A673 (cell line): ENCODE data around the gene TPST1. TPM values are rescaled to one million over a fixed set of nuclear protein-coding genes. Genes with fewer than 3 reads are reported as not detected.

Experiments
- BruUV-seq: library from RNA; stranded (reverse); fragments of 400-500 nt; replicated peaks from 2 replicates; lab custom pipeline; 2021; lab: Mats Ljungman, UMichigan
- CTCF ChIA-PET: fragments of 300-600 bp; sonication (Branson Sonifier 250); formaldehyde crosslinking; loops from one replicate; lab custom pipeline; 2022; ENCODE audit warnings: antibody characterized with exemption; lab: Charles Lee
- POLR2A ChIA-PET: fragments of 300-600 bp; sonication (Branson Sonifier 250); formaldehyde crosslinking; loops from one replicate; lab custom pipeline; 2022; ENCODE audit warnings: antibody characterized with exemption; ENCODE audit not compliant: low non-redundant PET; lab: Charles Lee
- DNase-seq: peaks from one replicate; pipeline ENCODE4 v3.0.0-alpha.2; 2015; ENCODE audit warnings: low spot score
- H3K27ac ChIP-seq: fragments of 200-600 bp; sonication (generic); 2 replicates; pipeline ENCODE4 v1.5.1; 2016; ENCODE audit warnings: mixed run types, low read depth, mild to moderate bottlenecking, mixed read lengths, antibody characterized with exemption, low read length; ENCODE audit not compliant: poor library complexity, severe bottlenecking
- H3K27me3 ChIP-seq: fragments of 200-600 bp; sonication (generic); replicated peaks from 2 replicates; pipeline ENCODE4 v1.6.1; 2017; ENCODE audit warnings: mixed run types, low read depth, mild to moderate bottlenecking, mixed read lengths, antibody characterized with exemption, low read length; ENCODE audit not compliant: insufficient read depth, poor library complexity
- H3K36me3 ChIP-seq: fragments of 200-600 bp; sonication (generic); 2 replicates; pipeline ENCODE4 v1.6.1; 2016; ENCODE audit warnings: mixed run types, mild to moderate bottlenecking, mixed read lengths, antibody characterized with exemption, low read length; ENCODE audit not compliant: insufficient read depth, poor library complexity, severe bottlenecking
- H3K4me1 ChIP-seq: fragments of 200-600 bp; sonication (generic); 2 replicates; pipeline ENCODE4 v1.6.1; 2017; ENCODE audit warnings: mixed run types, mild to moderate bottlenecking, mixed read lengths, antibody characterized with exemption, low read length; ENCODE audit not compliant: insufficient read depth, poor library complexity, severe bottlenecking
- H3K4me3 ChIP-seq: fragments of 200-600 bp; sonication (generic); 2 replicates; pipeline ENCODE4 v1.5.1; 2016; ENCODE audit warnings: low read depth, mixed run types, mild to moderate bottlenecking, mixed read lengths, low read length; ENCODE audit not compliant: poor library complexity, severe bottlenecking
- H3K9me3 ChIP-seq: fragments of 200-600 bp; sonication (generic); 2 replicates; pipeline ENCODE4 v1.6.1; 2016; ENCODE audit warnings: mixed run types, low read depth, mild to moderate bottlenecking, mixed read lengths, antibody characterized with exemption, low read length; ENCODE audit not compliant: poor library complexity, severe bottlenecking
- EZH2 ChIP-seq: fragments of 200-600 bp; sonication (generic); IDR thresholded peaks from 2 replicates; pipeline ENCODE4 v1.6.1; 2017; ENCODE audit warnings: borderline replicate concordance, low read depth, mild to moderate bottlenecking, mixed read lengths, antibody characterized with exemption, low read length; ENCODE audit not compliant: poor library complexity, severe bottlenecking
- intact Hi-C: fragments of 100-400 bp; cut with micrococcal nuclease; formaldehyde crosslinking; loops from one replicate; pipeline ENCODE4 v1.10.0; 2022; ENCODE audit not compliant: unreplicated experiment
- total RNA-seq: library from RNA; stranded (reverse); gene quantifications from 2 replicates; pipeline ENCODE4 v1.2.3, GENCODE V29; 2021
- TF ChIP-seq, protein P1 (sequence below): fragments of 300-800, 200-600 bp; sonication (generic); conservative IDR thresholded peaks from 2 replicates; pipeline ENCODE4 v1.5.1; 2017; ENCODE audit warnings: low read depth, mild to moderate bottlenecking, antibody characterized with exemption, low read length, moderate library complexity, mixed read lengths

The TPST1 gene
- total RNA-seq, 1 experiment from 2014 or later: 8.0 TPM

DNA sequence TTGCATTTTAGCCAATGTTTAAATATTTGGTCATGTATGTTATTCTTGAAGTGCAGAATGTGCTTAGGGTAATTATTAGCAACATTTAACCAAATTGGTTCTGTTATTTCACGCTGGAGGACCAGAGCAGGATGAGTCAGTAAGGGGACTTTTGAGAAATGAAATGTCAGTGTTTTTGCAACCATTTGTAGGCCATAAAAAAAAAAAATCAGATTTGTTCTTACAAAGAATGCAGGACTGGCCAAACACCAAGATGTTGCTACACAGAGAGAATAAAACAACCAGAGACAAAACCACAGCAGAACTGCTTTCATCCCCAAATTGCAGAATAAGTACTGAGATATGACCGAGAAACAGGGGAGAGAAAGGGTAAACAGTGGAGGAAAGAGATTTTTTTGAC is 62.1 kb downstream of the TPST1 start:
- no peak for DNase-seq
- POLR2A ChIA-PET: no interaction called here
- Histone ChIP-seq H3K36me3 (no peaks in the 10 kb centered on the region), H3K27me3 (no peaks in the 10 kb centered on the region), H3K27ac (no peak overlapping the region), H3K4me3 (no peak overlapping the region), H3K4me1 (no peaks in the 10 kb centered on the region), H3K9me3 (peaks cover 34% of the 10 kb centered on the region)
- BruUV-seq: no TSS peak
- CTCF ChIA-PET: no interaction called here
- TF ChIP-seq, protein P1, sequence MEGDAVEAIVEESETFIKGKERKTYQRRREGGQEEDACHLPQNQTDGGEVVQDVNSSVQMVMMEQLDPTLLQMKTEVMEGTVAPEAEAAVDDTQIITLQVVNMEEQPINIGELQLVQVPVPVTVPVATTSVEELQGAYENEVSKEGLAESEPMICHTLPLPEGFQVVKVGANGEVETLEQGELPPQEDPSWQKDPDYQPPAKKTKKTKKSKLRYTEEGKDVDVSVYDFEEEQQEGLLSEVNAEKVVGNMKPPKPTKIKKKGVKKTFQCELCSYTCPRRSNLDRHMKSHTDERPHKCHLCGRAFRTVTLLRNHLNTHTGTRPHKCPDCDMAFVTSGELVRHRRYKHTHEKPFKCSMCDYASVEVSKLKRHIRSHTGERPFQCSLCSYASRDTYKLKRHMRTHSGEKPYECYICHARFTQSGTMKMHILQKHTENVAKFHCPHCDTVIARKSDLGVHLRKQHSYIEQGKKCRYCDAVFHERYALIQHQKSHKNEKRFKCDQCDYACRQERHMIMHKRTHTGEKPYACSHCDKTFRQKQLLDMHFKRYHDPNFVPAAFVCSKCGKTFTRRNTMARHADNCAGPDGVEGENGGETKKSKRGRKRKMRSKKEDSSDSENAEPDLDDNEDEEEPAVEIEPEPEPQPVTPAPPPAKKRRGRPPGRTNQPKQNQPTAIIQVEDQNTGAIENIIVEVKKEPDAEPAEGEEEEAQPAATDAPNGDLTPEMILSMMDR: no peak
- no peak for TF ChIP-seq EZH2
- intact Hi-C loops: no loop called here

DNA sequence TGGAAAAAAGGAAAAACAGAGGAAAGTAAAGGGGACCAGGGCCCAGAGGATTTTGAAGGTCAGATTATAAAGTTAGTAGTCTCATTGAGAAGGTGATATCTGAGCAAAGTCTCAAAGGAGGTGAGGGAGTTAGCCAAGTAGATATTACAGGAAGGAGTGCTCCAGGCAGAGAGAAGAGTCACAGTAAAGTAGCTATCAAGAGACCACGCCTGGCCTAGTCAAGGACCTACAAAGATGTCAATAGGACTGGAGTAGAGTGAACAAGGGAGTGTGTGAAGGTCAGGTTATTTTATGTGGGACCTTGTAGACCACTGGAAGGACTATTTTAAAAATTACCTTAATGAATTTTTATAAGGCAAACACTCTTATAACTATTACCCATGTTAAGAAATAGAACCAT is 64.8 kb downstream of the TPST1 start:
- intact Hi-C loops: no loop called here
- H3K4me3 ChIP-seq: no peak overlapping the region
- no peaks in the 10 kb centered on the region for H3K4me1 ChIP-seq
- BruUV-seq: no TSS peak
- peaks cover 17% of the 10 kb centered on the region for H3K9me3 ChIP-seq
- no peaks in the 10 kb centered on the region for H3K27me3 ChIP-seq
- no peaks in the 10 kb centered on the region for H3K36me3 ChIP-seq
- TF ChIP-seq EZH2: no peak
- TF ChIP-seq, protein P1: no peak
- ChIA-PET POLR2A (no interaction called here), CTCF (no interaction called here)
- no peak for DNase-seq
- no peak overlapping the region for H3K27ac ChIP-seq

GRCh38 chr7:66272321-66272720 is 67.2 kb downstream of the TPST1 start:
- CTCF ChIA-PET: no interaction called here
- H3K4me1 ChIP-seq: no peaks in the 10 kb centered on the region
- POLR2A ChIA-PET: no interaction called here
- intact Hi-C loops: no loop called here
- no peak overlapping the region for H3K4me3 ChIP-seq
- no peak overlapping the region for H3K27ac ChIP-seq
- H3K9me3 ChIP-seq: no peaks in the 10 kb centered on the region
- no peak for TF ChIP-seq EZH2
- TF ChIP-seq, protein P1: no peak
- no peak for DNase-seq
- no peaks in the 10 kb centered on the region for H3K27me3 ChIP-seq
- no peaks in the 10 kb centered on the region for H3K36me3 ChIP-seq
- no TSS peak for BruUV-seq
